LNCaP clone FGC (cell line): ENCODE measurements around the gene CYFIP2.
"Not testable (repeated sequence)": the region's sequence is repeated elsewhere in the genome, so short reads cannot be mapped to it uniquely, and the experiment has no call there.

Source experiments
- DNase-seq: peaks from one replicate; pipeline ENCODE4 v3.0.0-alpha.2; 2011; ENCODE audit warnings: low read depth
- H3K4me3 ChIP-seq: 2 replicates; pipeline ENCODE4 v1.5.1; 2011; ENCODE audit warnings: mild to moderate bottlenecking, low read depth, low read length, control low read depth
- TF ChIP-seq, protein P1 (sequence below): IDR thresholded peaks from 2 replicates; pipeline ENCODE4 v1.5.1; 2012; ENCODE audit warnings: mild to moderate bottlenecking; ENCODE audit not compliant: control insufficient read depth, insufficient read depth; ENCODE audit errors: extremely low read depth

Gene CYFIP2

DNA sequence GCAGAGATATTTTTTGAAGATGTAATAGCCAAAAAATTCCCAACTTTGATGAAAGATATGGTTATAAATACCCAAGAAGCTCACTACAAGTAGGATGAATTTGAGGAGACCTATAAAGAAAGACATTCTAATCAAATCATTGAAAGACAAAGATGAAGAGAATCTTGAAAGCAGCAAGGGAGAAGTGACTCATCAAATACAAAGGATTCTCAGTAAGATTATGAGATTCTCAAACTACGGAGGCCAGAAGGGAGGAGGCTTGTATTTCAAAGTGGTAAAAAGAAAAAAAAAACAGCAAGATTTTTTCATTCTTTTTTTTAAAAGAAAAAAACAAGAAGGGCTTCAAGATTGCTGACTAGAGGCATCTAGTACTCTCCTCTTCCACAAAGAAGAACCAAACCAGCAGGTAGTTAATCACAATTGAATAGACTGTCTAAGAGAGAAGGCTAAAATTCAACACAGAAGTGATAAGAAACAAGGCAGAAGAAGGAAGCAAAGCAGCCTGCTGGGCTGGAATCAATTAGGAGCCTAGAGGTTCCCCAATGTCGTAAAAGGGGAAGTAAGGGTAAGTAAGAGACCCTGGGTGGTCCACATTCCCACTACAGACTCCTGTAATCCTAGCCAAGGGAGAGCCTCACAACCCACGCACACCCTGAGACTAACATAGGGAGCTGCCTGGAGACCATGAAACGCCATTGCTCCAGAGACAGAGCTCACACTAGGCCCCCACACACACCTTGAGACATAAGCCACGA is 135.0 kb downstream of the CYFIP2 start:
- no peak overlapping the region for H3K4me3 ChIP-seq
- DNase-seq, result no peak
- TF ChIP-seq, protein P1, sequence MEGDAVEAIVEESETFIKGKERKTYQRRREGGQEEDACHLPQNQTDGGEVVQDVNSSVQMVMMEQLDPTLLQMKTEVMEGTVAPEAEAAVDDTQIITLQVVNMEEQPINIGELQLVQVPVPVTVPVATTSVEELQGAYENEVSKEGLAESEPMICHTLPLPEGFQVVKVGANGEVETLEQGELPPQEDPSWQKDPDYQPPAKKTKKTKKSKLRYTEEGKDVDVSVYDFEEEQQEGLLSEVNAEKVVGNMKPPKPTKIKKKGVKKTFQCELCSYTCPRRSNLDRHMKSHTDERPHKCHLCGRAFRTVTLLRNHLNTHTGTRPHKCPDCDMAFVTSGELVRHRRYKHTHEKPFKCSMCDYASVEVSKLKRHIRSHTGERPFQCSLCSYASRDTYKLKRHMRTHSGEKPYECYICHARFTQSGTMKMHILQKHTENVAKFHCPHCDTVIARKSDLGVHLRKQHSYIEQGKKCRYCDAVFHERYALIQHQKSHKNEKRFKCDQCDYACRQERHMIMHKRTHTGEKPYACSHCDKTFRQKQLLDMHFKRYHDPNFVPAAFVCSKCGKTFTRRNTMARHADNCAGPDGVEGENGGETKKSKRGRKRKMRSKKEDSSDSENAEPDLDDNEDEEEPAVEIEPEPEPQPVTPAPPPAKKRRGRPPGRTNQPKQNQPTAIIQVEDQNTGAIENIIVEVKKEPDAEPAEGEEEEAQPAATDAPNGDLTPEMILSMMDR, result no peak

DNA sequence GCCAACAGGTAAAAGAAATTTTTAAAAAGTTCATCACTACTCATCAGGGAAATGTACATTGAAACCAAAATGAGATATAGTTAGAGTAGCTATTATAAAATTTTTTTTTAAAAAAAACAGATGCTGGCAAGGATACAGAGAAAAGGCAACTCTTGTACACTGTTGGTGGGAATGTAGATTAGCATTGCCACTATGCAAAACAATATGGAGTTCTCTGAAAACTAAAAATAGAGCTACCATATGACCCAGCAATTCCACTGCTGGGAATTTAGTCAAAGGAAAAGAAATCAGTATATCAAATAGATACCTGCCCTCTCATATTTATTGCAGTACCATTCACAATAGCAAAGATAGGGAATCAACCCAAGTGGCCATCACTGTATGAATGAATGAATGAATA is 149.9 kb downstream of the CYFIP2 start:
- TF ChIP-seq, protein P1, result no peak
- no peak for DNase-seq
- H3K4me3 ChIP-seq, result no peak overlapping the region

DNA sequence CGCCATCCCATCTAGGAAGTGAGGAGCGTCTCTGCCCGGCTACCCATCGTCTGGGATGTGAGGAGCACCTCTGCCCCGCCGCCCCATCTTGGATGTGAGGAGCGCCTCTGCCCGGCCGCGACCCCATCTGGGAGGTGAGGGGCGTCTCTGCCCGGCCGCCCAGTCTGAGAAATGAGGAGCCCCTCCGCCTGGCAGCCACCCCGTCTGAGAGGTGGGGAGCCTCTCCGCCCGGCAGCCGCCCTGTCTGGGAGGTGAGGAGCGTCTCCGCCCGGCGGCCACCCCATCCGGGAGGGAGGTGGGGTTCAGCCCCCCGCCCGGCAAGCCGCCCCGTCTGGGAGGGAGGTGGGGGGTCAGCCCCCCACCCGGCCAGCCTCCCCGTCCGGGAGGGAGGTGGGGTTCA is 153.6 kb downstream of the CYFIP2 start:
- H3K4me3 ChIP-seq, DNase-seq: not testable (repeated sequence)

DNA sequence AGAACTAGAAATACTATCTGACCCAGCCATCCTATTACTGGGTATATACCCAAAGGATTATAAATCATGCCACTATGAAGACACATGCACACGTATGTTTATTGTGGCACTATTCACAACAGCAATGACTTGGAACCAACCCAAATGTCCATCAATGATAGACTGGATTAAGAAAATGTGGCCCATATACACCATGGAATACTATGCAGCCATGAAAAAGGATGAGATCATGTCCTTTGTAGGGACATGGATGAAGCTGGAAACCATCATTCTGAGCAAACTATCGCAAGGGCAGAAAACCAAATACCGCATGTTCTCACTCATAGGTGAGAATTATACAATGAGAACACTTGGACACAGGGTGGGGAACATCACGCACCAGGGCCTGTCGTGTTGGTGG is 164.0 kb downstream of the CYFIP2 start:
- not testable (repeated sequence) for H3K4me3 ChIP-seq, DNase-seq

DNA sequence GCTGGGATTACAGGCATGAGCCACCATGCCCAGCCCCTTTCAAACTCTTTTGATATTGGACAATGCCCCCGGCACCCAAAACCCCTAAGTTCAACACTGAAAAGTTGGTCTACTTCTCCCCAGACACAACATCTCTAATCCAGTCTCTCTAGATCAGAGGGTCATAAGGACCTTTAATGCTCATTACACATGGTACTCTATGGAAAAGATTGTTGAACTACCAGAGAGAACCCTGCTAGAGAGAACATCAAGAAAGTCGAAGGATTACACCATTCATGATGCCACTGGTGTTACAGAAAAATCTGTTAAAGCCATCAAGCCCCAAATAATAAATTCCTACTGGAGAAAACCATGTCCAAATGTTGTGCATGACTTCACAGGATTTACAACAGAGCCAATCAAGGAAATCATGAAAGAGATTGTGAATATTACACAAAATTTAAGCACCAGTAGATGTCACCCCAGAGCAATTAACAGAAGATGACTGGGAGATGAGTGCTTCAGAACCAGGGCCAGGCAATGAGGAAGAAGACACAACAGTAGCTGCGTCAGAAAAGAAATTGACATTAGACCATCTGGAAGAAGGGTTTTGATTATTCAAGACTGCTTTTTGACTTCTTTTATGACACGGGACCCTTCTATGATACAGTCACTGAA is 165.7 kb downstream of the CYFIP2 start:
- no peak overlapping the region for H3K4me3 ChIP-seq
- TF ChIP-seq, protein P1, result peak; percentile 64
- no peak for DNase-seq

DNA sequence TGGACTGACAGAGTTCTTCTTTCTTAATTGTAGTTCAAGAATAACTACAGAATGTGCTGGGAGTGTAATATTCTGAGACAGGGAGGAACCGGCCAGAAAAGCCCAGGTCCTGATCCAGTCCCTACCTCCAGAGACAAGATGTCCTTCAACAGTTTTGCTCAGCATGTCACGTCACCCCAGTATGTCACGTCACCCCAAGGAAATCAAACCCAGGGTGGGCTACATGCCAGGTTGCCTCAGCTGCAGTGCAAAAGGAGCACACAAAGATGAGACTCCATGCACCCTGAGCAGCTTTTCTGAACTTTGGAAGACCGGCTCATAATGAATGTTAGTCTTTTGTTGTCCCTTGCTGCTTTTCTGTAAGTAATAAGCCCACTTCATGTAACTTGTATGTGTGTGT is 168.2 kb downstream of the CYFIP2 start:
- no peak overlapping the region for H3K4me3 ChIP-seq
- no peak for DNase-seq
- TF ChIP-seq, protein P1, result no peak

DNA sequence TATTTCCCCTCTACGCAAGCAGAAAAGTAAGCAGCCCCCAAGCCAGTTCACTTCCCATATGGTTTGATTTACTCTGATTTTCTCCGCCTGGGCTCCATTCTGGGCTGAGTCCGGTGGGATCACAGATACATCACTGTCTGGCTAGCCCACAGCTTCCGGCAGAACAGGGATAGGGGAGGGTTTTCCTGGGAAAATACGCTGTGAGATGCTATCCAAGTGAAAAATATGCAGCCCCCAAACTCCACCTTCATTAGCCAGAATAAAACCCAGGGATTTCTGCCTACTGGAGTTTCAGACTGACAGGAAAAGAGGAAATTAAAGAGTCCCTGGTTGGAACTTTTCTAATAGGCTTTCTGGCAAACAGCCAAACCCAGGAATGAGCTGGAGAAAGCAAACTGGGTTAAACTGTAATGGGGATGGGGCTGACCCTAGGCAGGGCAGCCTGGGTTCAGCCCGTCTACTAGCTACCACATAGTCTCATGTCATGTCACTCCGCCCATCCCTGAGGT is 177.2 kb downstream of the CYFIP2 start:
- DNase-seq, result no peak
- TF ChIP-seq, protein P1, result no peak
- no peak overlapping the region for H3K4me3 ChIP-seq

DNA sequence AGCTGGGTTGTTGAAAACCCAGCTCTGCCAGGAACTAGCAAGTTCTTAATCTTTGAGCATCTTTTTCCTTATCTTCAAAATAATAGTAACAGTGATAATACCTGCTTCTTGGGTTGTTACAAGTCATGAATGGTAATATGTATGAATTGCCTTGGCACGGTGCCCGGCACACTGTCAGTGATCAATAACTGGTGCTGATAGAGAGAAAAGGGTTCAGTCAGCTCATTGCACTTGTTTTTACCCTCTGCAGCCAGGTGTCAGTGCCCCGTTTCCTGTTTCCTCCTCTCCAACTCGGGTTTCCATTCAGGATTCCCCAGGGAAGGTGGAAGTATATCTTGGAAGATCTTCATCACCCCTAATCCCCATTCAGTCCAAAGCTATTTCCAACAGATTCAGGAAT is 178.3 kb downstream of the CYFIP2 start:
- no peak overlapping the region for H3K4me3 ChIP-seq
- no peak for DNase-seq
- TF ChIP-seq, protein P1, result no peak
